ENCODE data around the gene TMX4. TPM values are rescaled to one million over a fixed set of nuclear protein-coding genes. Genes with fewer than 3 reads are reported as not detected.

TMX4 gene
- total RNA-seq, 2 donors from 2014 or later, result 19.1 to 21.2 TPM

DNA sequence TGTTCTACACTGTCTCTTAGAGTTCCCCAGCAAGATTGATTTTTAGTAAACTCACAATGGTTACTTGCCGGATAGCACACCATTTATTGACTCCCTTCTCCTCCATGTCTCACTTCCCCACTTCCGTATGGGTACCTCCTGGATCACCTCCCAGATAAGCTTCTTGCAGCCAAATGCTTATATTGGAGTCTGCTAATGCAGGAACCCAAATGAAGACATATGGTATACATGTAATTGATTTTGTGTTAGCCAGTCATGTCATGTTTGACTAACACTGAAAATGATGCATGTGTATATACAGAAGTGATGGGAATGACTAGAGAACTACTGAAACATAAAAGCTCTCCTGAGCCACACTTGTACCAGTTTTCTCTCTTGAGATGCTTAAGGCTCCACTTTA lies 46.1 kb upstream of the TMX4 start:
- Histone ChIP-seq H3K4me1 (ENCODE audit: control insufficient read depth, insufficient read depth, low read length) (peaks cover 8% of the 10 kb centered on the region), H3K9ac (ENCODE audit: extremely low read depth, low read length, poor library complexity, severe bottlenecking) (no peak overlapping the region), H3K36me3 (ENCODE audit: control insufficient read depth, insufficient read depth, low read length) (no peaks in the 10 kb centered on the region), H3K27ac (ENCODE audit: low read depth, low read length) (no peak overlapping the region), H3K4me3 (ENCODE audit: low read length) (no peak overlapping the region), H3K9me3 (ENCODE audit: control insufficient read depth, low read length) (no peaks in the 10 kb centered on the region), H3K27me3 (ENCODE audit: control insufficient read depth, insufficient read depth, low read length, poor library complexity, severe bottlenecking) (no peaks in the 10 kb centered on the region)
- peaks cover 12% of the 10 kb centered on the region for H3K4me1 Mint-ChIP-seq
- H3K27me3 Mint-ChIP-seq (ENCODE audit: insufficient read depth), result no peaks in the 10 kb centered on the region
- H3K9me3 Mint-ChIP-seq, result no peaks in the 10 kb centered on the region
- no peaks in the 10 kb centered on the region for H3K36me3 Mint-ChIP-seq (ENCODE audit: low read depth)
- H3K4me3 Mint-ChIP-seq, result no peak overlapping the region
- WGBS, 2 experiments (ENCODE audit: insufficient coverage in 1 of 2, insufficient read length in 1 of 2), result 90 to 100% methylated on average over 2 of the region's 2 CpGs
- no peak overlapping the region for H3K27ac Mint-ChIP-seq
- TF ChIP-seq, protein P1, sequence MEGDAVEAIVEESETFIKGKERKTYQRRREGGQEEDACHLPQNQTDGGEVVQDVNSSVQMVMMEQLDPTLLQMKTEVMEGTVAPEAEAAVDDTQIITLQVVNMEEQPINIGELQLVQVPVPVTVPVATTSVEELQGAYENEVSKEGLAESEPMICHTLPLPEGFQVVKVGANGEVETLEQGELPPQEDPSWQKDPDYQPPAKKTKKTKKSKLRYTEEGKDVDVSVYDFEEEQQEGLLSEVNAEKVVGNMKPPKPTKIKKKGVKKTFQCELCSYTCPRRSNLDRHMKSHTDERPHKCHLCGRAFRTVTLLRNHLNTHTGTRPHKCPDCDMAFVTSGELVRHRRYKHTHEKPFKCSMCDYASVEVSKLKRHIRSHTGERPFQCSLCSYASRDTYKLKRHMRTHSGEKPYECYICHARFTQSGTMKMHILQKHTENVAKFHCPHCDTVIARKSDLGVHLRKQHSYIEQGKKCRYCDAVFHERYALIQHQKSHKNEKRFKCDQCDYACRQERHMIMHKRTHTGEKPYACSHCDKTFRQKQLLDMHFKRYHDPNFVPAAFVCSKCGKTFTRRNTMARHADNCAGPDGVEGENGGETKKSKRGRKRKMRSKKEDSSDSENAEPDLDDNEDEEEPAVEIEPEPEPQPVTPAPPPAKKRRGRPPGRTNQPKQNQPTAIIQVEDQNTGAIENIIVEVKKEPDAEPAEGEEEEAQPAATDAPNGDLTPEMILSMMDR (conservative IDR thresholded peaks at IDR 0.05), result no peak
- no peak for DNase-seq

DNA sequence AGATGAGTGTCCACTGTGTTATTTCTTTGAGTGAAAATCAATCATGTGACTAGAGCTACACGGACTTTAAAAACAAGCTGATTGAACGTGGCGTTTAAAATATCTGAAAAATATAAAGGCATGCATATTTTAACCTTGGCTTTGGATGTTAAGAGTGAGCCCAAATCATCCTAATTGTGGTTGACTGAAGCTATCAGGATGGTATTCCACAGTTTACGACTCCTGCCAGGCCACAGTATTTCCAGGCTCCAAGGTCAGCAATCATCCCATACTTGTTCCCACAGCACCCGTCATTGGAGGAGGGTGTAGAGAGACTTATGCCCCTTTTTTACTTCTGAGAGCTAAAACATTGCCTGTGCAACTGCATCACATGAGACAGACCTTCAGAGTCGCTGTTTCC lies 43.2 kb upstream of the TMX4 start:
- no peaks in the 10 kb centered on the region for H3K4me1 ChIP-seq (ENCODE audit: control insufficient read depth, insufficient read depth, low read length)
- Mint-ChIP-seq H3K27ac (no peak overlapping the region), H3K36me3 (ENCODE audit: low read depth) (no peaks in the 10 kb centered on the region), H3K4me3 (no peak overlapping the region), H3K9me3 (no peaks in the 10 kb centered on the region), H3K4me1 (no peaks in the 10 kb centered on the region), H3K27me3 (ENCODE audit: insufficient read depth) (no peaks in the 10 kb centered on the region)
- 94 to 95% methylated on average over 4 to 6 of the region's 6 CpGs for WGBS, 2 experiments (ENCODE audit: insufficient coverage in 1 of 2, insufficient read length in 1 of 2)
- DNase-seq, result no peak
- H3K4me3 ChIP-seq (ENCODE audit: low read length), result no peak overlapping the region
- TF ChIP-seq, protein P1 (conservative IDR thresholded peaks at IDR 0.05), result no peak
- H3K9ac ChIP-seq (ENCODE audit: extremely low read depth, low read length, poor library complexity, severe bottlenecking), result no peak overlapping the region
- no peaks in the 10 kb centered on the region for H3K9me3 ChIP-seq (ENCODE audit: control insufficient read depth, low read length)
- H3K27me3 ChIP-seq (ENCODE audit: control insufficient read depth, insufficient read depth, low read length, poor library complexity, severe bottlenecking), result no peaks in the 10 kb centered on the region
- no peak overlapping the region for H3K27ac ChIP-seq (ENCODE audit: low read depth, low read length)
- H3K36me3 ChIP-seq (ENCODE audit: control insufficient read depth, insufficient read depth, low read length), result no peaks in the 10 kb centered on the region

DNA sequence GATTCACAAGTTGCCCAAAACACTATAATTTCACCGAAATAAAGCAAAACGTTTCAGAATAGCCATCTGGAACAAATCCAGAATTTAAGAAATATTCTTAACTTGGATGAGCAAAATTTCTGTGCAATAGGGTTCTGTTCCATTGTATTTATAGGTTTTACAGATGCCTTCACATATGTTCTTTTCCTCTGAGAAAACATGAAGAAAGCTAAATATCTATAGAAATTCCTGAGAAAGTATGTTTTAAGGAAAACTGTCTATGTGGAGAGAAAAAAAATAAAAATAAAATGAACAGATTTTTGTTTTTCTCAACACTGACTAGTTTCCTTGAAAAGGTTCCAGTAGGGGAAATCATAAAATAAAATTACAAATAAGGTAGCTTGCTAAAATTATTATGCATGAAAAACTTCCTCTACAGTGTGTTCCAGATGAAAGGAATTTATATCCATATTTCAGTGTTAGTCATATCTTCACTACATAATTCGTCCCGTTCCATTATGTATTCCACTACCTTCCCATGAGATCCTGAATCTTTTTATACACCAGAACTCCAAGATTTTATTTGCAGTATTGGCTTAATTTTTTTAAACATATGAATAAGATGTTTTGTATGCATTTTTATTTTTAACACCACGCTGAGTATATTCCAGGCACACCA lies 42.4 kb upstream of the TMX4 start:
- DNase-seq, result no peak
- TF ChIP-seq, protein P1 (conservative IDR thresholded peaks at IDR 0.05), result no peak
- no peak overlapping the region for H3K4me3 ChIP-seq (ENCODE audit: low read length)
- Mint-ChIP-seq H3K4me3 (no peak overlapping the region), H3K27ac (no peak overlapping the region), H3K4me1 (no peaks in the 10 kb centered on the region), H3K9me3 (no peaks in the 10 kb centered on the region), H3K36me3 (ENCODE audit: low read depth) (no peaks in the 10 kb centered on the region), H3K27me3 (ENCODE audit: insufficient read depth) (no peaks in the 10 kb centered on the region)
- no peak overlapping the region for H3K27ac ChIP-seq (ENCODE audit: low read depth, low read length)
- no peak overlapping the region for H3K9ac ChIP-seq (ENCODE audit: extremely low read depth, low read length, poor library complexity, severe bottlenecking)
- H3K9me3 ChIP-seq (ENCODE audit: control insufficient read depth, low read length), result no peaks in the 10 kb centered on the region
- WGBS, 2 experiments (ENCODE audit: insufficient coverage in 1 of 2, insufficient read length in 1 of 2), result 85 to 92% methylated on average over 2 to 4 of the region's 5 CpGs
- no peaks in the 10 kb centered on the region for H3K27me3 ChIP-seq (ENCODE audit: control insufficient read depth, insufficient read depth, low read length, poor library complexity, severe bottlenecking)
- H3K4me1 ChIP-seq (ENCODE audit: control insufficient read depth, insufficient read depth, low read length), result no peaks in the 10 kb centered on the region
- H3K36me3 ChIP-seq (ENCODE audit: control insufficient read depth, insufficient read depth, low read length), result no peaks in the 10 kb centered on the region

Data from endodermal cell (in vitro differentiated cells).